ENCODE data around the gene NCOA3. TPM values are rescaled to one million over a fixed set of nuclear protein-coding genes. Genes with fewer than 3 reads are reported as not detected.

Gene NCOA3
- polyA plus RNA-seq, 1 of the 3 experiments (the other 2 are of a cell fraction) = 5.8 TPM

DNA sequence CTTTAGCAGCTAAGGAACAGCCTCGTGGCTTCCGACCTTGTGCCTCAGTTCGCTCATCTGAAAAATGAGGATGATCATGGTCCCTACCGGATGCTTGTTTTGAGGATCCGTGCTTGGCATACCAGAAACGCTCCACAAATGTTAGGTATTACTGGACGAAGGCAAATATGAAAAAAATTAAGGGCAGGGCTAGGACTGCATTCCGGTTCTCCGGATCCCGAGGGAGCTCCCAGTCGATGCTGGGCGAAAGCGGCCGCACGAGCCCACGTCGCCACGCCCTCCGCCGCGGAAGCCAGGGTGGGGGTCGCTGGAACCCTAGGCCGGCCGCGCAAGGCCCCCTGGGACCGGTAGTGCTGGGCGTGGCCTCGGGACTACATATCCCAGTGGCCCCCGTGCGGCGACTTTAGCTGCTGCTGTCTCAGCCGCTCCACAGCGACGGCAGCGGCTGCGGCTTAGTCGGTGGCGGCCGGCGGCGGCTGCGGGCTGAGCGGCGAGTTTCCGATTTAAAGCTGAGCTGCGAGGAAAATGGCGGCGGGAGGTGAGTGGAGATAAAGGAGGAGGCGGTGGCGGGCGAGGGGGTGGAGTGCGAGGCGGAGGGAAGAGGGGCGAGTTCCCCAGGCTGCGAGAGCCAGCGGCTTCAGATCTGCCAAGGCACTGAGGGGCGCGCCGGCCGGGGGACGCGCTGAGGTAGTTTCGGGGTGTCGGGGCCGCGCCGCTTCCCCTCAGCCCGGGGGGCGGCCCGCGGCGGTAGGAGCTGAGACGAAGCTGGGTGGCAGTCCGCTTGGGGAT lies at the start of gene NCOA3 (continued):
- TF ChIP-seq GATA2 (CRISPR knock-in tag; IDR thresholded peaks at IDR 0.05) = no peak
- TF ChIP-seq, protein P1, sequence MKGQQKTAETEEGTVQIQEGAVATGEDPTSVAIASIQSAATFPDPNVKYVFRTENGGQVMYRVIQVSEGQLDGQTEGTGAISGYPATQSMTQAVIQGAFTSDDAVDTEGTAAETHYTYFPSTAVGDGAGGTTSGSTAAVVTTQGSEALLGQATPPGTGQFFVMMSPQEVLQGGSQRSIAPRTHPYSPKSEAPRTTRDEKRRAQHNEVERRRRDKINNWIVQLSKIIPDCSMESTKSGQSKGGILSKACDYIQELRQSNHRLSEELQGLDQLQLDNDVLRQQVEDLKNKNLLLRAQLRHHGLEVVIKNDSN (IDR thresholded peaks at IDR 0.05; ENCODE audit: borderline replicate concordance, low read depth) = 0 out of 2 replicates have a peak, but pooled peaks have one; percentile 9
- no peak for TF ChIP-seq EZH2phosphoT487 (IDR thresholded peaks at IDR 0.05; ENCODE audit: borderline replicate concordance, low read depth)
- peak; percentile 95 for TF ChIP-seq POLR2AphosphoS5 (IDR thresholded peaks at IDR 0.05; ENCODE audit: low read depth, low read length)
- TF ChIP-seq, protein P2, sequence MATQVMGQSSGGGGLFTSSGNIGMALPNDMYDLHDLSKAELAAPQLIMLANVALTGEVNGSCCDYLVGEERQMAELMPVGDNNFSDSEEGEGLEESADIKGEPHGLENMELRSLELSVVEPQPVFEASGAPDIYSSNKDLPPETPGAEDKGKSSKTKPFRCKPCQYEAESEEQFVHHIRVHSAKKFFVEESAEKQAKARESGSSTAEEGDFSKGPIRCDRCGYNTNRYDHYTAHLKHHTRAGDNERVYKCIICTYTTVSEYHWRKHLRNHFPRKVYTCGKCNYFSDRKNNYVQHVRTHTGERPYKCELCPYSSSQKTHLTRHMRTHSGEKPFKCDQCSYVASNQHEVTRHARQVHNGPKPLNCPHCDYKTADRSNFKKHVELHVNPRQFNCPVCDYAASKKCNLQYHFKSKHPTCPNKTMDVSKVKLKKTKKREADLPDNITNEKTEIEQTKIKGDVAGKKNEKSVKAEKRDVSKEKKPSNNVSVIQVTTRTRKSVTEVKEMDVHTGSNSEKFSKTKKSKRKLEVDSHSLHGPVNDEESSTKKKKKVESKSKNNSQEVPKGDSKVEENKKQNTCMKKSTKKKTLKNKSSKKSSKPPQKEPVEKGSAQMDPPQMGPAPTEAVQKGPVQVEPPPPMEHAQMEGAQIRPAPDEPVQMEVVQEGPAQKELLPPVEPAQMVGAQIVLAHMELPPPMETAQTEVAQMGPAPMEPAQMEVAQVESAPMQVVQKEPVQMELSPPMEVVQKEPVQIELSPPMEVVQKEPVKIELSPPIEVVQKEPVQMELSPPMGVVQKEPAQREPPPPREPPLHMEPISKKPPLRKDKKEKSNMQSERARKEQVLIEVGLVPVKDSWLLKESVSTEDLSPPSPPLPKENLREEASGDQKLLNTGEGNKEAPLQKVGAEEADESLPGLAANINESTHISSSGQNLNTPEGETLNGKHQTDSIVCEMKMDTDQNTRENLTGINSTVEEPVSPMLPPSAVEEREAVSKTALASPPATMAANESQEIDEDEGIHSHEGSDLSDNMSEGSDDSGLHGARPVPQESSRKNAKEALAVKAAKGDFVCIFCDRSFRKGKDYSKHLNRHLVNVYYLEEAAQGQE (IDR thresholded peaks at IDR 0.05; ENCODE audit: low read depth, low read length) = no peak
- TF ChIP-seq JUND (IDR thresholded peaks at IDR 0.05) = no peak
- TF ChIP-seq MEF2A (IDR thresholded peaks at IDR 0.05; ENCODE audit: borderline replicate concordance, low read depth) = no peak
- no peak for TF ChIP-seq NRF1 (IDR thresholded peaks at IDR 0.05; ENCODE audit: low read depth, low read length)

DNA sequence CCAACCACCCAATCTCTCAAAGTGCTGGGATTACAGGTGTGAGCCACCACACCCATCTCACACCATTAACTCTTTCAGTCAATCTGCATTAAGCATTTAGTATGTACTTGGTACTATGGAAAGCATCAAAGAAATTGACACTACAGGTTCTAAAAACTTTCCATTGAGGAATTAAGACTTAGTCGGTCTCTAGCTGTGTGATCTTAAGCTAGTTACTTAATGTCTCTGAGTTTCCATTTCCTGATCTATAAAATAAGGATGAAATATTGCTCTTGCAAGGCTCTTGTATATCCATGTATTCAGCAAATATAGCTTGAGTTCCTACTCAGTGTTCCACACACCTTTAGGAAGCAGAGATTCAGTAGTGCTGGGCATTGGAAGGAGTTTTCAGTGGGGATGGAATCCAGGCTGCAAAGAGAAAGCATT lies 48.9 kb upstream of the NCOA3 start:
- no peaks in the 10 kb centered on the region for H3K9me2 ChIP-seq
- ChIA-PET CTCF (interaction anchor here (1.4 kb wide), 1 partner anchor 169 kb away, joined by 3 read pairs; no protein-coding TSS in a partner anchor), POLR2A (no interaction called here)
- no peaks in the 10 kb centered on the region for H3K79me2 ChIP-seq (ENCODE audit: insufficient read depth)
- H3K4me1 ChIP-seq (ENCODE audit: control insufficient read depth in 1 of 2, insufficient read depth in 2 of 2, low read depth in 1 of 2, low read length in 1 of 2) = no peaks in the 10 kb centered on the region
- H3K9ac ChIP-seq = no peak overlapping the region; the same call in 1 of the 2 replicates
- no peaks in the 10 kb centered on the region for H3K36me3 ChIP-seq (replicated peaks in 1 of 2; ENCODE audit: control insufficient read depth in 1 of 2, insufficient read depth in 2 of 2, low read length in 1 of 2)
- no peaks in the 10 kb centered on the region for H4K20me1 ChIP-seq (ENCODE audit: insufficient read depth)
- H3K4me2 ChIP-seq = no peak overlapping the region
- H3K4me3 ChIP-seq (ENCODE audit: low read depth in 2 of 2, low read length in 1 of 2) = no peak overlapping the region
- H3K9me3 ChIP-seq = peaks cover 4% of the 10 kb centered on the region; the same call in 1 of the 2 replicates
- peak overlapping the region in 1 of 2 experiments; percentile 72; a peak in 2 of 4 replicates for H3K27ac ChIP-seq (ENCODE audit: low read depth in 2 of 2, low read length in 1 of 2)
- no peaks in the 10 kb centered on the region for H3K27me3 ChIP-seq (ENCODE audit: insufficient read depth)
- peaks cover 17% of the 10 kb centered on the region for H3F3A ChIP-seq (replicated peaks; ENCODE audit: insufficient read depth)
- DNase-seq = no peak
- H2AFZ ChIP-seq (ENCODE audit: low read depth) = peak overlapping the region; percentile 66
- 75% methylated on average over 1 of the region's 1 CpG for WGBS (ENCODE audit: low lambda C conversion rate)
- TF ChIP-seq, protein P3, sequence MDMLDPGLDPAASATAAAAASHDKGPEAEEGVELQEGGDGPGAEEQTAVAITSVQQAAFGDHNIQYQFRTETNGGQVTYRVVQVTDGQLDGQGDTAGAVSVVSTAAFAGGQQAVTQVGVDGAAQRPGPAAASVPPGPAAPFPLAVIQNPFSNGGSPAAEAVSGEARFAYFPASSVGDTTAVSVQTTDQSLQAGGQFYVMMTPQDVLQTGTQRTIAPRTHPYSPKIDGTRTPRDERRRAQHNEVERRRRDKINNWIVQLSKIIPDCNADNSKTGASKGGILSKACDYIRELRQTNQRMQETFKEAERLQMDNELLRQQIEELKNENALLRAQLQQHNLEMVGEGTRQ (IDR thresholded peaks at IDR 0.05; ENCODE audit: borderline replicate concordance, low read depth, low read length) = no peak
- TF ChIP-seq GATA2 (CRISPR knock-in tag; IDR thresholded peaks at IDR 0.05) (no peak), FOXM1 (IDR thresholded peaks at IDR 0.05; ENCODE audit: low read depth) (no peak), ELF1 (IDR thresholded peaks at IDR 0.05) (no peak), FOXJ3 (CRISPR knock-in tag; IDR thresholded peaks at IDR 0.05) (no peak), RXRA (IDR thresholded peaks at IDR 0.05; ENCODE audit: borderline replicate concordance, low read depth) (no peak), YY1 (IDR thresholded peaks at IDR 0.05; ENCODE audit: low read depth) (no peak), RFX5 (IDR thresholded peaks at IDR 0.05; ENCODE audit: low read length) (no peak)
- TF ChIP-seq, protein P4, sequence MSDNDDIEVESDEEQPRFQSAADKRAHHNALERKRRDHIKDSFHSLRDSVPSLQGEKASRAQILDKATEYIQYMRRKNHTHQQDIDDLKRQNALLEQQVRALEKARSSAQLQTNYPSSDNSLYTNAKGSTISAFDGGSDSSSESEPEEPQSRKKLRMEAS (IDR thresholded peaks at IDR 0.05; ENCODE audit: low read depth) = no peak
- TF ChIP-seq, protein P5, sequence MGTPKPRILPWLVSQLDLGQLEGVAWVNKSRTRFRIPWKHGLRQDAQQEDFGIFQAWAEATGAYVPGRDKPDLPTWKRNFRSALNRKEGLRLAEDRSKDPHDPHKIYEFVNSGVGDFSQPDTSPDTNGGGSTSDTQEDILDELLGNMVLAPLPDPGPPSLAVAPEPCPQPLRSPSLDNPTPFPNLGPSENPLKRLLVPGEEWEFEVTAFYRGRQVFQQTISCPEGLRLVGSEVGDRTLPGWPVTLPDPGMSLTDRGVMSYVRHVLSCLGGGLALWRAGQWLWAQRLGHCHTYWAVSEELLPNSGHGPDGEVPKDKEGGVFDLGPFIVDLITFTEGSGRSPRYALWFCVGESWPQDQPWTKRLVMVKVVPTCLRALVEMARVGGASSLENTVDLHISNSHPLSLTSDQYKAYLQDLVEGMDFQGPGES (IDR thresholded peaks at IDR 0.05; ENCODE audit: low read depth, low read length) = no peak
- TF ChIP-seq, protein P1 (IDR thresholded peaks at IDR 0.05; ENCODE audit: borderline replicate concordance, low read depth) = no peak
- TF ChIP-seq, protein P6, sequence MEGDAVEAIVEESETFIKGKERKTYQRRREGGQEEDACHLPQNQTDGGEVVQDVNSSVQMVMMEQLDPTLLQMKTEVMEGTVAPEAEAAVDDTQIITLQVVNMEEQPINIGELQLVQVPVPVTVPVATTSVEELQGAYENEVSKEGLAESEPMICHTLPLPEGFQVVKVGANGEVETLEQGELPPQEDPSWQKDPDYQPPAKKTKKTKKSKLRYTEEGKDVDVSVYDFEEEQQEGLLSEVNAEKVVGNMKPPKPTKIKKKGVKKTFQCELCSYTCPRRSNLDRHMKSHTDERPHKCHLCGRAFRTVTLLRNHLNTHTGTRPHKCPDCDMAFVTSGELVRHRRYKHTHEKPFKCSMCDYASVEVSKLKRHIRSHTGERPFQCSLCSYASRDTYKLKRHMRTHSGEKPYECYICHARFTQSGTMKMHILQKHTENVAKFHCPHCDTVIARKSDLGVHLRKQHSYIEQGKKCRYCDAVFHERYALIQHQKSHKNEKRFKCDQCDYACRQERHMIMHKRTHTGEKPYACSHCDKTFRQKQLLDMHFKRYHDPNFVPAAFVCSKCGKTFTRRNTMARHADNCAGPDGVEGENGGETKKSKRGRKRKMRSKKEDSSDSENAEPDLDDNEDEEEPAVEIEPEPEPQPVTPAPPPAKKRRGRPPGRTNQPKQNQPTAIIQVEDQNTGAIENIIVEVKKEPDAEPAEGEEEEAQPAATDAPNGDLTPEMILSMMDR (IDR thresholded peaks at IDR 0.05) = no peak

Measured in SK-N-SH (cell line).